Ectodermal cell (in vitro differentiated cells): ENCODE measurements around the gene TECRL.

Experiments used
- H3K27ac ChIP-seq: 2 replicates; pipeline ENCODE4 v1.7.0; 2013; ENCODE audit warnings: mild to moderate bottlenecking, low read depth, low read length; ENCODE audit not compliant: insufficient read depth, poor library complexity, severe bottlenecking
- H3K27me3 ChIP-seq: 2 replicates; pipeline ENCODE4 v1.7.0; 2013; ENCODE audit warnings: mild to moderate bottlenecking, low read length; ENCODE audit not compliant: insufficient read depth, control insufficient read depth, poor library complexity, severe bottlenecking
- H3K36me3 ChIP-seq: one replicate; pipeline ENCODE4 v1.7.0; 2013; ENCODE audit warnings: low read length; ENCODE audit not compliant: control insufficient read depth, insufficient read depth
- H3K4me1 ChIP-seq: one replicate; pipeline ENCODE4 v1.7.0; 2013; ENCODE audit warnings: low read length; ENCODE audit not compliant: control insufficient read depth, insufficient read depth
- H3K4me3 ChIP-seq: 2 replicates; pipeline ENCODE4 v1.7.0; 2013; ENCODE audit warnings: low read depth, low read length, control low read depth; ENCODE audit not compliant: insufficient read depth
- H3K9me3 ChIP-seq: 2 replicates; pipeline ENCODE4 v1.7.0; 2013; ENCODE audit warnings: mild to moderate bottlenecking, low read length, moderate library complexity; ENCODE audit not compliant: control insufficient read depth
- WGBS, 2 experiments: methylation state at CpG; one replicate each; pipeline ENCODE4 v1.1.7; 2013; ENCODE audit warnings: missing lambda C conversion rate in 2 of 2; 5-methylcytosine and 5-hydroxymethylcytosine counted together

Gene TECRL

DNA sequence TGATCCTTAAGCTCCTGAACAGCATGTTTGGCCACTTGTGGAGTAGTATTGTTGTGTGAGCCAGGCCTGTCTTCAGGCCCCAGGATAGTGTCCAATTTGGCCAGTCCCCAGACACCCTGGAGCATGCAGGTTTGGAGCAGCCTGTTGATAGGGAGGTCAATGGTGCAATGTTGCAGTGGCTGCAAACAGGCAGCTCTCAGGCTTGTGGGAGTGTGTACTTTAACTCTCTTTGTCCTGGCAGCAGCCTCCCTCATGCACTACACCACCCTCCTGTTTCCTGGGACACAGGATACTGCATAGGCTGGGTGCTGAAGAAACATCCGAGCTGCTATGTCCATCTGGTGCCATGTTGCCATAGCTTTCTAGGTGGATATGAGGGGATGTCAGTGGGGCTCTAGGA, 24.0 kb downstream of the TECRL start:
- Histone ChIP-seq H3K4me1 (no peaks in the 10 kb centered on the region), H3K4me3 (no peak overlapping the region), H3K36me3 (no peaks in the 10 kb centered on the region), H3K9me3 (no peaks in the 10 kb centered on the region), H3K27me3 (no peaks in the 10 kb centered on the region), H3K27ac (no peak overlapping the region)
- WGBS, 2 experiments: 82 to 89% methylated on average over 1 of the region's 1 CpG

- Histone ChIP-seq H3K27me3 (no peaks in the 10 kb centered on the region), H3K4me1 (no peaks in the 10 kb centered on the region)
- WGBS, 2 experiments: 87 to 94% methylated on average over 1 of the region's 1 CpG
Measured at GRCh38 chr4:64384237-64385203, 24.7 kb downstream of the TECRL start.

DNA sequence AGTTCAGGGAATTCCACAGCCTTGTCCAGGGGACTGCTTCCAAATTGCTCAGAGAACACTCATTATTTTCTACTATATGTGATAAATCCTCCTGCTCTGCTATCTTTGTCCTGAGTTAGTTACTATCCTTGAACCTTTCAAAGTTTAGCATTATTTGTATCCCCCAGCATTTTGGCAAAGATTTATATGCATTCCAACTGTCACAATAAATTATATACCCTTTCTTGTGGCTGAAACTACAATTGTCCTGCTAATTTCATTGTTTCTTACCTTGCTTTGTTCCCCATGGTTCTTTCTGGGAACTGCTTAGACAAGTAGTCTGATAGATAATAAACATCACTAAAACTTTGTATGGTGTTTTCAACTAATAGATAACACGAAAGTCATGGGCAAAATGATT, 40.5 kb downstream of the TECRL start:
- H3K27ac ChIP-seq: no peak overlapping the region
- H3K4me1 ChIP-seq: no peaks in the 10 kb centered on the region
- no peaks in the 10 kb centered on the region for H3K9me3 ChIP-seq
- H3K36me3 ChIP-seq: no peaks in the 10 kb centered on the region
- 90% methylated on average over 1 of the region's 1 CpG; no CpG with 5 or more reads in 1 of the 2 experiments for WGBS, 2 experiments
- H3K27me3 ChIP-seq: no peaks in the 10 kb centered on the region
- H3K4me3 ChIP-seq: no peak overlapping the region

More at GRCh38 chr4:64384237-64385203, 24.7 kb downstream of the TECRL start:
- Histone ChIP-seq H3K36me3 (no peaks in the 10 kb centered on the region), H3K27ac (no peak overlapping the region), H3K9me3 (no peaks in the 10 kb centered on the region), H3K4me3 (no peak overlapping the region)

- Histone ChIP-seq H3K36me3 (no peaks in the 10 kb centered on the region), H3K4me1 (no peaks in the 10 kb centered on the region), H3K27me3 (no peaks in the 10 kb centered on the region), H3K4me3 (no peak overlapping the region), H3K27ac (no peak overlapping the region), H3K9me3 (no peaks in the 10 kb centered on the region)
Measured at GRCh38 chr4:64361399-64361740, 47.9 kb downstream of the TECRL start.

DNA sequence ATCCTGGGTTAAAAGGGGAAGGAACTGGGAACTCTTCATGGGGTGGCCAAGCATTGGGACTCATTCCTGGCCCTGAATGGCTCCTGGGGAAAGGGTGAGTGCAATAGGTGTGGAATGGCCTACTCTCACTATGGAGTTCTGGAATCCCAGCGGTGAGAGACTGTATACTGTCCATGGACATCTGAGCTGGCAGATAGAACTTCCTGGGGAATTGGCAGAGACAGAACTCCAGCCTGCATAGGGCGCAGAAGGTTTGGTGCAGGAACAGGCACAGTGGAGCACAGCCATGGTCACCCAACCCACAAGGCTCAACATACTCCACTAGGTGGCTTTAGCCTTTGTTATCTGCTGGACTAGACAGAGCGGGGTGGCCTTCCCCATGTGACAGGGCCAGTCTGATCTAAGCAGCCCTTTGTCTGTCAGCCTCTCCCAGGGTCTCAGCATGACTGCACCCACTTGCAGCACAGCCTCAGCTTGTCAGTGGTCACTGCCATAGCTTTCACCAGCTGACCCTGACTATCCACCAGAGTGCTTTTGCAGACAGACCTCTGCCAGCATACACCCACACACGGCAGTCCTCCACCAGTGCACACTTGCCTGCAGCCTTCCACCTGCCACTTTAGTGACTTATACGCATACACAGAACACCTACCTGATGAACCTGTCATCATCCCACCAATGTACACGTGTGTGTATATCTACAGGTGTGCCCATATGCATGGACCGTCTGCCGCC, 48.4 kb downstream of the TECRL start:
- no peaks in the 10 kb centered on the region for H3K9me3 ChIP-seq
- H3K4me1 ChIP-seq: no peaks in the 10 kb centered on the region
- no peak overlapping the region for H3K4me3 ChIP-seq
- no peaks in the 10 kb centered on the region for H3K27me3 ChIP-seq
- no peaks in the 10 kb centered on the region for H3K36me3 ChIP-seq
- WGBS, 2 experiments: 95 to 96% methylated on average over 8 of the region's 8 CpGs
- H3K27ac ChIP-seq: no peak overlapping the region

DNA sequence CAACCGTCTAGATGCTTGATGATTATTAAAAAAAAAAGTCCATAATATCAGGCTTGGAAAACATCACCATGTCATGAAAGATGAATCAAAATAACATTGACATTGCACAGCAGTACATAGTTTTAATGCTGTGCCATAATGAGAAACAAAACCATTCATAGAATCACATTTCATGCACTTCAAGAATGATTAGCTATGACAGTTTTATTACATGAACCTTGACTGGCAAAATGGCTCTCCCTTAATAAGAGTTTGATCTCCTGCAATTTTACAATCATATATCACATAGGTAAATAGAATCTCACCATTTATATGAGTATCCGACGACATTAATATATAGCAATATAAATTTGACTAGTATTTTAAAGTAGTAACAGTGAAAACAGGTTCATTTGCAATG, 49.8 kb downstream of the TECRL start:
- no peaks in the 10 kb centered on the region for H3K36me3 ChIP-seq
- H3K9me3 ChIP-seq: no peaks in the 10 kb centered on the region
- no peak overlapping the region for H3K27ac ChIP-seq
- no peak overlapping the region for H3K4me3 ChIP-seq
- WGBS, 2 experiments: 89% methylated on average over 1 of the region's 3 CpGs; no CpG with 5 or more reads in 1 of the 2 experiments
- H3K27me3 ChIP-seq: no peaks in the 10 kb centered on the region
- no peaks in the 10 kb centered on the region for H3K4me1 ChIP-seq

DNA sequence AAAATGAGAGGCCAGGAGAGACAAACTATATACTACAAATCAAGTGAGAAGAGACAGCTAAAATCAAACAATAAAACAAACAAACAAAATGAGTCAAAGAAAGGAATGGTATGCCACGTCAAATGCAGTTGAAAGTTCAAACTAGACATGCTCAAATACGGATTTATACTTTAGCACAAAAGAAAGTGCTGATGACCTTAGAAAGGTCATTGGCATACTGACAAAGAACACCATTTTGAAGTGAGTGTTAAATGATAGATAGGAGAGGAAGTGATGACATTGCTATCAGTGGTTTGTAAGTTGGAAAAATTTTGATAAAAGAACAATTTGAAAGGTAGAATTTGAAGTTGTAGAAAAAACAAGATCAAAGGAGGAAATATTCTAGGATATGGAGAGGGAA, 55.3 kb downstream of the TECRL start:
- Histone ChIP-seq H3K27me3 (no peaks in the 10 kb centered on the region), H3K4me3 (no peak overlapping the region), H3K27ac (no peak overlapping the region), H3K36me3 (no peaks in the 10 kb centered on the region), H3K4me1 (no peaks in the 10 kb centered on the region), H3K9me3 (no peaks in the 10 kb centered on the region)
- WGBS, 2 experiments: 90 to 93% methylated on average over 2 of the region's 2 CpGs

- H3K4me1 ChIP-seq: no peaks in the 10 kb centered on the region
- no peaks in the 10 kb centered on the region for H3K36me3 ChIP-seq
- no peaks in the 10 kb centered on the region for H3K9me3 ChIP-seq
- no peak overlapping the region for H3K27ac ChIP-seq
- WGBS, 2 experiments: 91 to 100% methylated on average over 3 of the region's 3 CpGs
- no peaks in the 10 kb centered on the region for H3K27me3 ChIP-seq
- no peak overlapping the region for H3K4me3 ChIP-seq
Measured at GRCh38 chr4:64341711-64342110, 67.5 kb downstream of the TECRL start.

GRCh38 chr4:64340218-64341110, 68.8 kb downstream of the TECRL start:
- H3K9me3 ChIP-seq: no peaks in the 10 kb centered on the region
- 88 to 96% methylated on average over 5 of the region's 5 CpGs for WGBS, 2 experiments

More at GRCh38 chr4:64340218-64341110, 68.8 kb downstream of the TECRL start:
- Histone ChIP-seq H3K27ac (no peak overlapping the region), H3K27me3 (no peaks in the 10 kb centered on the region), H3K4me1 (no peaks in the 10 kb centered on the region), H3K36me3 (no peaks in the 10 kb centered on the region), H3K4me3 (no peak overlapping the region)
